Left ventricle myocardium inferior (tissue), 1 donor: ENCODE data around the gene SAMMSON. TPM values are rescaled to one million over a fixed set of nuclear protein-coding genes. Genes with fewer than 3 reads are reported as not detected.

ENCODE experiments used
- DNase-seq: peaks from one replicate; pipeline ENCODE4 v3.0.0-alpha.2; 2020
- H3K27ac ChIP-seq: fragments of 200-600 bp; replicated peaks from 2 replicates; pipeline ENCODE4 v1.8.0; 2021
- H3K27me3 ChIP-seq: fragments of 200-600 bp; 2 replicates; pipeline ENCODE4 v1.8.0; 2021; ENCODE audit warnings: low read depth
- H3K36me3 ChIP-seq: fragments of 200-600 bp; 2 replicates; pipeline ENCODE4 v1.8.0; 2021
- H3K4me1 ChIP-seq: fragments of 200-600 bp; 2 replicates; pipeline ENCODE4 v1.8.0; 2021
- H3K4me3 ChIP-seq: fragments of 200-600 bp; 2 replicates; pipeline ENCODE4 v1.8.0; 2021; ENCODE audit warnings: mild to moderate bottlenecking, moderate library complexity
- H3K9me3 ChIP-seq: fragments of 200-600 bp; replicated peaks from 2 replicates; pipeline ENCODE4 v1.8.0; 2021
- intact Hi-C: fragments of 100-400 bp; cut with micrococcal nuclease; formaldehyde crosslinking; loops from one replicate; pipeline ENCODE4 v1.11.0; 2022
- total RNA-seq: library from RNA; stranded (reverse); fragmentation: NEBNext Ultra II Directional; extraction: Animal tissue kit (Norgen Biotek cat#: 25700); gene quantifications from one replicate; pipeline ENCODE4 v1.2.1, GENCODE V29; 2021
- TF ChIP-seq, protein P1 (sequence below): fragments of 200-600 bp; IDR thresholded peaks from 2 replicates; pipeline ENCODE4 v1.8.0; 2021; ENCODE audit warnings: antibody characterized with exemption, mild to moderate bottlenecking, borderline replicate concordance
- donor health status: DM: no; HTN: yes; CAD: no; lungs with severe emphysema.

The SAMMSON gene
- total RNA-seq, 1 donor from 2014 or later = not detected

GRCh38 chr3:70086336-70086735 is 86.8 kb downstream of the SAMMSON start:
- Histone ChIP-seq H3K4me3 (no peak overlapping the region), H3K9me3 (no peaks in the 10 kb centered on the region), H3K4me1 (no peaks in the 10 kb centered on the region), H3K27ac (no peak overlapping the region), H3K27me3 (peaks cover 18% of the 10 kb centered on the region), H3K36me3 (no peaks in the 10 kb centered on the region)
- intact Hi-C loops = no loop called here
- DNase-seq = no peak
- TF ChIP-seq, protein P1, sequence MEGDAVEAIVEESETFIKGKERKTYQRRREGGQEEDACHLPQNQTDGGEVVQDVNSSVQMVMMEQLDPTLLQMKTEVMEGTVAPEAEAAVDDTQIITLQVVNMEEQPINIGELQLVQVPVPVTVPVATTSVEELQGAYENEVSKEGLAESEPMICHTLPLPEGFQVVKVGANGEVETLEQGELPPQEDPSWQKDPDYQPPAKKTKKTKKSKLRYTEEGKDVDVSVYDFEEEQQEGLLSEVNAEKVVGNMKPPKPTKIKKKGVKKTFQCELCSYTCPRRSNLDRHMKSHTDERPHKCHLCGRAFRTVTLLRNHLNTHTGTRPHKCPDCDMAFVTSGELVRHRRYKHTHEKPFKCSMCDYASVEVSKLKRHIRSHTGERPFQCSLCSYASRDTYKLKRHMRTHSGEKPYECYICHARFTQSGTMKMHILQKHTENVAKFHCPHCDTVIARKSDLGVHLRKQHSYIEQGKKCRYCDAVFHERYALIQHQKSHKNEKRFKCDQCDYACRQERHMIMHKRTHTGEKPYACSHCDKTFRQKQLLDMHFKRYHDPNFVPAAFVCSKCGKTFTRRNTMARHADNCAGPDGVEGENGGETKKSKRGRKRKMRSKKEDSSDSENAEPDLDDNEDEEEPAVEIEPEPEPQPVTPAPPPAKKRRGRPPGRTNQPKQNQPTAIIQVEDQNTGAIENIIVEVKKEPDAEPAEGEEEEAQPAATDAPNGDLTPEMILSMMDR = no peak

- H3K36me3 ChIP-seq = no peaks in the 10 kb centered on the region
- H3K27ac ChIP-seq = no peak overlapping the region
- TF ChIP-seq, protein P1 = peak; percentile 74
- no peak for DNase-seq
- H3K4me3 ChIP-seq = no peak overlapping the region
- H3K4me1 ChIP-seq = no peaks in the 10 kb centered on the region
- peaks cover 13% of the 10 kb centered on the region for H3K27me3 ChIP-seq
- H3K9me3 ChIP-seq = no peaks in the 10 kb centered on the region
- intact Hi-C loops = no loop called here
These were observed 90.9 kb downstream of the SAMMSON start for GRCh38 chr3:70090322-70090913.

GRCh38 chr3:70094197-70094596 is 94.7 kb downstream of the SAMMSON start:
- Histone ChIP-seq H3K9me3 (no peaks in the 10 kb centered on the region), H3K27ac (no peak overlapping the region), H3K27me3 (peaks cover 6% of the 10 kb centered on the region), H3K36me3 (no peaks in the 10 kb centered on the region), H3K4me1 (no peaks in the 10 kb centered on the region), H3K4me3 (no peak overlapping the region)
- no peak for DNase-seq
- intact Hi-C loops = no loop called here
- TF ChIP-seq, protein P1 = no peak

- Histone ChIP-seq H3K4me1 (no peaks in the 10 kb centered on the region), H3K36me3 (no peaks in the 10 kb centered on the region), H3K4me3 (no peak overlapping the region), H3K27me3 (no peaks in the 10 kb centered on the region), H3K27ac (no peak overlapping the region), H3K9me3 (no peaks in the 10 kb centered on the region)
- DNase-seq = no peak
- TF ChIP-seq, protein P1 = no peak
- intact Hi-C loops = no loop called here
These were observed 95.7 kb downstream of the SAMMSON start for GRCh38 chr3:70095260-70095659.

DNA sequence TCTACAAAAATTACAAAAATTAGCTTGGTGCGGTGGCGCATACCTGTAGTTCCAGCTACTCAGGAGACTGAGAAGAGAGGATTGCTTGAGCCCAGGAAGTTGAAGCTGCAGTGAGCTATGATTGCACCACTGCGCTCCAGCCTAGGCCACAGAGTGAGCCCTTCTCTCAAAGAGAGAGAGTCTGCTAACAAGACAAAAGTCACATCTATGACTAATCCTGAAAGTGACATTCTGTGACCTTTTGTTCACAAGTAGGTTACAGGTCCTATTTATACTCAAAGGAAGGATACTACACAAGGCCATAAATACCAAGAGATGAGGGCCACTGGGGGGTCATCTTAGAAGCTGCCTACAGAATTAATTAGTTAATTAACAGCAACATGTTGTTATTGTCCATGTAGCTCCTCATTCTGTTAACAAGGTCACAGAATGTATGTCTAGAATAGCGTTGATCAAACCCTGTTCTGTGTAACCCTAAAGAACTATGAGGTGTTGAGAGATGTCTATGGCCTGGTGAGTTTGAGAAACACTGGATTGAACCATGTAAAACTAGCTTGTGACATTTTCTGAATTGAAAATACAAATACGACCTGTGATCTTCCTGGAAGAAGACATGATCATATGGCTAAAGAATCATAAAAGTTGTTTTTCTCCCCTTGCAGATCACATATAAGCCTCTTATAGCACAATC is 97.0 kb downstream of the SAMMSON start:
- TF ChIP-seq, protein P1 = no peak
- Histone ChIP-seq H3K4me1 (no peaks in the 10 kb centered on the region), H3K9me3 (no peaks in the 10 kb centered on the region), H3K4me3 (no peak overlapping the region), H3K36me3 (no peaks in the 10 kb centered on the region), H3K27me3 (no peaks in the 10 kb centered on the region), H3K27ac (no peak overlapping the region)
- intact Hi-C loops = no loop called here
- DNase-seq = no peak
